H9 (cell line): ENCODE results near the gene ZNF831. TPM values are rescaled to one million over a fixed set of nuclear protein-coding genes. Genes with fewer than 3 reads are reported as not detected.

Source experiments
- DNase-seq: peaks from one replicate; pipeline ENCODE4 v3.0.0-alpha.2; 2017
- H2AFZ ChIP-seq: one replicate; pipeline ENCODE4 v1.6.1; 2013; ENCODE audit warnings: mild to moderate bottlenecking, low read length, control low read depth, moderate library complexity
- H2AK5ac ChIP-seq: 2 replicates; pipeline ENCODE4 v1.6.1; 2013; ENCODE audit warnings: low read length, control low read depth, mixed read lengths; ENCODE audit not compliant: insufficient read length
- H2BK120ac ChIP-seq: one replicate; pipeline ENCODE4 v1.6.1; 2013; ENCODE audit warnings: low read depth, mild to moderate bottlenecking, low read length, control low read depth, inconsistent platforms; ENCODE audit not compliant: poor library complexity, severe bottlenecking
- H2BK12ac ChIP-seq: 2 replicates; pipeline ENCODE4 v1.6.1; 2013; ENCODE audit warnings: low read length, control low read depth, mixed read lengths, low read depth; ENCODE audit not compliant: insufficient read length
- H2BK15ac ChIP-seq: 2 replicates; pipeline ENCODE4 v1.6.1; 2013; ENCODE audit warnings: low read depth, low read length, control low read depth
- H2BK20ac ChIP-seq: one replicate; pipeline ENCODE4 v1.6.1; 2013; ENCODE audit warnings: low read depth, mild to moderate bottlenecking, low read length, control low read depth, inconsistent platforms; ENCODE audit not compliant: poor library complexity, severe bottlenecking
- H2BK5ac ChIP-seq: 2 replicates; pipeline ENCODE4 v1.6.1; 2013; ENCODE audit warnings: low read length, control low read depth, mixed read lengths; ENCODE audit not compliant: insufficient read length
- H3K14ac ChIP-seq: 2 replicates; pipeline ENCODE4 v1.6.1; 2013; ENCODE audit warnings: low read length, control low read depth; ENCODE audit not compliant: insufficient read depth
- H3K18ac ChIP-seq: 2 replicates; pipeline ENCODE4 v1.6.1; 2013; ENCODE audit warnings: low read depth, mild to moderate bottlenecking, mixed read lengths, low read length, control low read depth; ENCODE audit not compliant: insufficient read length
- H3K23ac ChIP-seq: 2 replicates; pipeline ENCODE4 v1.6.1; 2013; ENCODE audit warnings: low read length, control low read depth, mixed read lengths, low read depth; ENCODE audit not compliant: insufficient read length
- H3K23me2 ChIP-seq: 2 replicates; pipeline ENCODE4 v1.6.1; 2013; ENCODE audit warnings: low read depth, mild to moderate bottlenecking, mixed read lengths, low read length, control low read depth; ENCODE audit not compliant: insufficient read length, poor library complexity, severe bottlenecking
- H3K27ac ChIP-seq: 2 replicates; pipeline ENCODE4 v1.5.1; 2013; ENCODE audit warnings: low read length, control low read depth, mixed read lengths, low read depth; ENCODE audit not compliant: insufficient read length
- H3K27me3 ChIP-seq: 2 replicates; pipeline ENCODE4 v1.6.1; 2013; ENCODE audit warnings: low read length, control low read depth, inconsistent platforms; ENCODE audit not compliant: insufficient read depth
- H3K4ac ChIP-seq: 2 replicates; pipeline ENCODE4 v1.6.1; 2013; ENCODE audit warnings: low read depth, mild to moderate bottlenecking, control low read depth, inconsistent platforms, low read length, moderate library complexity
- H3K4me1 ChIP-seq: 2 replicates; pipeline ENCODE4 v1.6.1; 2013; ENCODE audit warnings: low read length, control low read depth, inconsistent platforms; ENCODE audit not compliant: insufficient read depth
- H3K4me2 ChIP-seq: 2 replicates; pipeline ENCODE4 v1.6.1; 2013; ENCODE audit warnings: low read length, control low read depth, mixed read lengths; ENCODE audit not compliant: insufficient read length, insufficient read depth
- H3K56ac ChIP-seq: 2 replicates; pipeline ENCODE4 v1.6.1; 2013; ENCODE audit warnings: low read depth, mild to moderate bottlenecking, mixed read lengths, low read length, control low read depth; ENCODE audit not compliant: insufficient read length
- H3K79me1 ChIP-seq: 2 replicates; pipeline ENCODE4 v1.6.1; 2013; ENCODE audit warnings: low read depth, mild to moderate bottlenecking, moderate library complexity, low read length, control low read depth, inconsistent platforms; ENCODE audit not compliant: insufficient read depth, poor library complexity, severe bottlenecking
- H3K79me2 ChIP-seq: 2 replicates; pipeline ENCODE4 v1.6.1; 2013; ENCODE audit warnings: low read length, control low read depth, inconsistent platforms; ENCODE audit not compliant: insufficient read depth
- H3K9ac ChIP-seq: 2 replicates; pipeline ENCODE4 v1.6.1; 2013; ENCODE audit warnings: low read length, control low read depth, mixed read lengths; ENCODE audit not compliant: insufficient read length; ENCODE audit errors: extremely low read depth
- H3K9me3 ChIP-seq: one replicate; pipeline ENCODE4 v1.6.1; 2013; ENCODE audit warnings: low read depth, low read length, inconsistent platforms; ENCODE audit not compliant: control insufficient read depth
- H3T11ph ChIP-seq: one replicate; pipeline ENCODE4 v1.6.1; 2013; ENCODE audit warnings: mild to moderate bottlenecking, low read length, control low read depth, inconsistent platforms
- H4K20me1 ChIP-seq: one replicate; pipeline ENCODE4 v1.6.1; 2013; ENCODE audit not compliant: control insufficient read depth, insufficient read length, insufficient read depth
- H4K5ac ChIP-seq: 2 replicates; pipeline ENCODE4 v1.6.1; 2013; ENCODE audit warnings: low read depth, mild to moderate bottlenecking, mixed read lengths, low read length, control low read depth; ENCODE audit not compliant: insufficient read length
- H4K8ac ChIP-seq: replicated peaks from 2 replicates; pipeline ENCODE4 v1.6.1; 2013; ENCODE audit warnings: low read length, control low read depth, mixed read lengths, low read depth; ENCODE audit not compliant: insufficient read length
- H4K91ac ChIP-seq: 2 replicates; pipeline ENCODE4 v1.6.1; 2013; ENCODE audit warnings: low read depth, mild to moderate bottlenecking, moderate library complexity, mixed read lengths, low read length, control low read depth; ENCODE audit not compliant: insufficient read length
- H3K27ac Mint-ChIP-seq, 3 experiments: 2 replicates in 2 of 3; 3 replicates in 1 of 3; pipeline ENCODE4 v1.8.0; 2020 to 2021; ENCODE audit warnings: mixed read lengths in 3 of 3, mild to moderate bottlenecking in 1 of 3, moderate library complexity in 1 of 3
- H3K27me3 Mint-ChIP-seq: 2 replicates; pipeline ENCODE4 v1.8.0; 2021; ENCODE audit warnings: low read depth, mild to moderate bottlenecking, moderate library complexity, mixed read lengths
- H3K36me3 Mint-ChIP-seq, 3 experiments: 2 replicates in 2 of 3; 3 replicates in 1 of 3; pipeline ENCODE4 v1.8.0; 2020 to 2021; ENCODE audit warnings: low read depth in 3 of 3, mixed read lengths in 3 of 3; ENCODE audit not compliant: insufficient read depth in 1 of 3
- H3K4me1 Mint-ChIP-seq, 2 experiments: 2 replicates each; pipeline ENCODE4 v1.8.0; 2020; ENCODE audit warnings: mixed read lengths in 2 of 2
- H3K4me3 Mint-ChIP-seq, 2 experiments: 2 replicates in 1 of 2; 3 replicates in 1 of 2; pipeline ENCODE4 v1.8.0; 2020 to 2021; ENCODE audit warnings: mild to moderate bottlenecking in 2 of 2, mixed read lengths in 2 of 2, moderate library complexity in 1 of 2
- H3K9me3 Mint-ChIP-seq, 2 experiments: 2 replicates in 1 of 2; 3 replicates in 1 of 2; pipeline ENCODE4 v1.8.0; 2020; ENCODE audit warnings: mild to moderate bottlenecking in 2 of 2, mixed read lengths in 2 of 2, moderate library complexity in 1 of 2
- WGBS: extraction: QIAGEN DNeasy Blood & Tissue Kit; methylation state at CpG from one replicate; pipeline ENCODE4 v1.1.7; 2013; ENCODE audit warnings: missing lambda C conversion rate, low lambda C conversion rate, mixed read lengths; ENCODE audit not compliant: insufficient read length; ENCODE audit errors: extremely low coverage; 5-methylcytosine and 5-hydroxymethylcytosine counted together
- total RNA-seq: library from RNA; stranded (reverse); gene quantifications from 2 replicates; pipeline ENCODE4 v1.2.1, GENCODE V29; 2021
- TF ChIP-seq, protein P1 (sequence below): fragments of 200-600 bp; sonication (generic); conservative IDR thresholded peaks from 3 replicates; pipeline ENCODE4 v1.8.0; 2021; ENCODE audit warnings: antibody characterized with exemption, mild to moderate bottlenecking

ZNF831 gene
- total RNA-seq, 1 experiment from 2014 or later = not detected

DNA sequence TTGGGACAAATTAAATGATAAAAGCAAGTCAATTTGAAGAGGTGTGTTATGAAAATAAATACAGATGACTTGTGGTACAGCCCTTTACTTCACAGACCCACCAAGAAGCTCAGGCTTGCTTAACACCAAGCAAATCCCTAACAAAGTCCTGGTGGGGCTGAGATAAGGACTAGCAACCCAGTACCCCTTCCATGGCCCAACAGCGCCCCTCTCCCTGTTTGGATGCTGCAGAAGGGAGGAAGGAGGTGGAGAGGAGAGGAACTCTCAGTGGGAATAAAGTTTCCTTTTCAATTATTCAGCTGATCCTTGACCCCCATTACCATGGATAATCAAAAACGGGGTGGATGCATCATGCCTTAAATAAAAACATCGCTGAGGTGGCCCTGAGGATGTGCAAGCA is 4.5 kb upstream of the ZNF831 start:
- H3K9ac ChIP-seq = no peak overlapping the region
- no peak overlapping the region for H3K23ac ChIP-seq
- H2BK12ac ChIP-seq = no peak overlapping the region
- no peak overlapping the region for H2BK5ac ChIP-seq
- Mint-ChIP-seq H3K4me3 (no peak overlapping the region), H3K27ac (no peak overlapping the region), H3K4me1 (peaks cover 10 to 11% of the 10 kb centered on the region in 2 experiments), H3K27me3 (peaks cover 7% of the 10 kb centered on the region), H3K9me3 (no peaks in the 10 kb centered on the region), H3K36me3 (no peaks in the 10 kb centered on the region; a peak in 1 of 7 replicates)
- peak; percentile 61 for DNase-seq
- H2BK15ac ChIP-seq = no peak overlapping the region
- no peak overlapping the region for H2BK20ac ChIP-seq
- H4K20me1 ChIP-seq = no peaks in the 10 kb centered on the region
- no peak overlapping the region for H2BK120ac ChIP-seq
- H3K14ac ChIP-seq = no peak overlapping the region
- no peaks in the 10 kb centered on the region for H3K9me3 ChIP-seq
- H3K79me1 ChIP-seq = no peaks in the 10 kb centered on the region
- no peak overlapping the region for H3K4me2 ChIP-seq
- H4K8ac ChIP-seq = no peak overlapping the region
- no peak overlapping the region for H4K91ac ChIP-seq
- no peak overlapping the region for H2AFZ ChIP-seq
- TF ChIP-seq, protein P1, sequence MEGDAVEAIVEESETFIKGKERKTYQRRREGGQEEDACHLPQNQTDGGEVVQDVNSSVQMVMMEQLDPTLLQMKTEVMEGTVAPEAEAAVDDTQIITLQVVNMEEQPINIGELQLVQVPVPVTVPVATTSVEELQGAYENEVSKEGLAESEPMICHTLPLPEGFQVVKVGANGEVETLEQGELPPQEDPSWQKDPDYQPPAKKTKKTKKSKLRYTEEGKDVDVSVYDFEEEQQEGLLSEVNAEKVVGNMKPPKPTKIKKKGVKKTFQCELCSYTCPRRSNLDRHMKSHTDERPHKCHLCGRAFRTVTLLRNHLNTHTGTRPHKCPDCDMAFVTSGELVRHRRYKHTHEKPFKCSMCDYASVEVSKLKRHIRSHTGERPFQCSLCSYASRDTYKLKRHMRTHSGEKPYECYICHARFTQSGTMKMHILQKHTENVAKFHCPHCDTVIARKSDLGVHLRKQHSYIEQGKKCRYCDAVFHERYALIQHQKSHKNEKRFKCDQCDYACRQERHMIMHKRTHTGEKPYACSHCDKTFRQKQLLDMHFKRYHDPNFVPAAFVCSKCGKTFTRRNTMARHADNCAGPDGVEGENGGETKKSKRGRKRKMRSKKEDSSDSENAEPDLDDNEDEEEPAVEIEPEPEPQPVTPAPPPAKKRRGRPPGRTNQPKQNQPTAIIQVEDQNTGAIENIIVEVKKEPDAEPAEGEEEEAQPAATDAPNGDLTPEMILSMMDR = peak; percentile 61
- H3T11ph ChIP-seq = no peak overlapping the region
- H3K23me2 ChIP-seq = no peaks in the 10 kb centered on the region
- WGBS = no CpG with 5 or more reads among the region's 3 CpGs
- no peak overlapping the region for H3K18ac ChIP-seq
- no peaks in the 10 kb centered on the region for H3K27me3 ChIP-seq
- H3K4ac ChIP-seq = no peak overlapping the region
- no peak overlapping the region for H4K5ac ChIP-seq
- H3K27ac ChIP-seq = no peak overlapping the region
- H3K4me1 ChIP-seq = no peaks in the 10 kb centered on the region; the same call in 1 of the 2 replicates
- no peaks in the 10 kb centered on the region for H3K79me2 ChIP-seq
- H3K56ac ChIP-seq = no peak overlapping the region
- H2AK5ac ChIP-seq = no peak overlapping the region
